ENCODE data around the gene GFER.

- TF ChIP-seq REST (IDR thresholded peaks at IDR 0.05) (no peak), CTCF (IDR thresholded peaks at IDR 0.05; ENCODE audit: low read depth, low read length, missing input control) (no peak)
Observed at GRCh38 chr16:2009791-2010510, 26.0 kb downstream of the GFER start, which contains the start of gene ZNF598.
